Measurements from ENCODE around the gene BAZ2A. TPM values are rescaled to one million over a fixed set of nuclear protein-coding genes. Genes with fewer than 3 reads are reported as not detected.

Gene BAZ2A
- total RNA-seq, 2 donors from 2014 or later, result 48.7 to 143 TPM

- TF ChIP-seq POLR2A (IDR thresholded peaks at IDR 0.05), result no peak
- TF ChIP-seq, protein P1, sequence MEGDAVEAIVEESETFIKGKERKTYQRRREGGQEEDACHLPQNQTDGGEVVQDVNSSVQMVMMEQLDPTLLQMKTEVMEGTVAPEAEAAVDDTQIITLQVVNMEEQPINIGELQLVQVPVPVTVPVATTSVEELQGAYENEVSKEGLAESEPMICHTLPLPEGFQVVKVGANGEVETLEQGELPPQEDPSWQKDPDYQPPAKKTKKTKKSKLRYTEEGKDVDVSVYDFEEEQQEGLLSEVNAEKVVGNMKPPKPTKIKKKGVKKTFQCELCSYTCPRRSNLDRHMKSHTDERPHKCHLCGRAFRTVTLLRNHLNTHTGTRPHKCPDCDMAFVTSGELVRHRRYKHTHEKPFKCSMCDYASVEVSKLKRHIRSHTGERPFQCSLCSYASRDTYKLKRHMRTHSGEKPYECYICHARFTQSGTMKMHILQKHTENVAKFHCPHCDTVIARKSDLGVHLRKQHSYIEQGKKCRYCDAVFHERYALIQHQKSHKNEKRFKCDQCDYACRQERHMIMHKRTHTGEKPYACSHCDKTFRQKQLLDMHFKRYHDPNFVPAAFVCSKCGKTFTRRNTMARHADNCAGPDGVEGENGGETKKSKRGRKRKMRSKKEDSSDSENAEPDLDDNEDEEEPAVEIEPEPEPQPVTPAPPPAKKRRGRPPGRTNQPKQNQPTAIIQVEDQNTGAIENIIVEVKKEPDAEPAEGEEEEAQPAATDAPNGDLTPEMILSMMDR (IDR thresholded peaks at IDR 0.05), result no peak
- TF ChIP-seq POLR2AphosphoS5 (IDR thresholded peaks at IDR 0.05), result no peak
- H3K9me3 ChIP-seq, result no peaks in the 10 kb centered on the region
- intact Hi-C loops (cut with DNase I), result loop anchor here (5.0 to 10.0 kb wide), 3 partner anchors 41 to 452 kb away; partner anchors contain the start of genes NAB2 and NACA
- peak overlapping the region in 1 of 2 donors; percentile 85 for H3K4me3 ChIP-seq
- H3K27me3 ChIP-seq (replicated peaks; ENCODE audit: insufficient read depth), result no peaks in the 10 kb centered on the region
- H3K27ac ChIP-seq, result peak overlapping the region; percentile 98
- 40% methylated on average over 4 of the region's 4 CpGs for WGBS
- no peak for DNase-seq (ENCODE audit: low spot score)
- H3K36me3 ChIP-seq, result peaks cover 0 to 2% of the 10 kb centered on the region in 2 donors
- H3K4me1 ChIP-seq (replicated peaks), result peaks cover 26% of the 10 kb centered on the region
Measured at GRCh38 chr12:56632701-56633467, 2.8 kb upstream of the BAZ2A start.

GRCh38 chr12:56631790-56632700 lies 1.9 kb upstream of the BAZ2A start:
- peak overlapping the region; percentile 98 for H3K27ac ChIP-seq
- H3K9me3 ChIP-seq, result no peaks in the 10 kb centered on the region
- no peaks in the 10 kb centered on the region for H3K36me3 ChIP-seq
- H3K4me1 ChIP-seq (replicated peaks), result peaks cover 21% of the 10 kb centered on the region
- intact Hi-C loops (cut with DNase I), result loop anchor here (5.0 to 10.0 kb wide), 3 partner anchors 40 to 453 kb away; partner anchors contain the start of genes NAB2 and NACA
- TF ChIP-seq POLR2AphosphoS5 (IDR thresholded peaks at IDR 0.05) (peak; percentile 84), POLR2A (IDR thresholded peaks at IDR 0.05) (peak; percentile 57)
- TF ChIP-seq, protein P1 (IDR thresholded peaks at IDR 0.05), result no peak
- H3K27me3 ChIP-seq (replicated peaks; ENCODE audit: insufficient read depth), result no peaks in the 10 kb centered on the region
- WGBS, result 3% methylated on average over 13 of the region's 13 CpGs
- H3K4me3 ChIP-seq, result peak overlapping the region in 1 of 2 donors; percentile 14
- peak; percentile 88 for DNase-seq (ENCODE audit: low spot score)

- TF ChIP-seq POLR2A (IDR thresholded peaks at IDR 0.05) (no peak), POLR2AphosphoS5 (IDR thresholded peaks at IDR 0.05) (no peak)
- TF ChIP-seq, protein P1 (IDR thresholded peaks at IDR 0.05), result no peak
- no peaks in the 10 kb centered on the region for H3K36me3 ChIP-seq
- H3K4me1 ChIP-seq (replicated peaks), result peaks cover 21% of the 10 kb centered on the region
- under 1% methylated on average over 43 of the region's 46 CpGs for WGBS
- H3K27ac ChIP-seq, result peak overlapping the region; percentile 98
- H3K9me3 ChIP-seq, result no peaks in the 10 kb centered on the region
- DNase-seq (ENCODE audit: low spot score), result no peak
- no peaks in the 10 kb centered on the region for H3K27me3 ChIP-seq (replicated peaks; ENCODE audit: insufficient read depth)
- intact Hi-C loops (cut with DNase I), result loop anchor here (5.0 to 10.0 kb wide), 3 partner anchors 37 to 455 kb away; partner anchors contain the start of genes NAB2 and NACA
- peak overlapping the region; percentile 99 for H3K4me3 ChIP-seq
Measured at GRCh38 chr12:56629459-56630179, 507 bp downstream of the BAZ2A start.

GRCh38 chr12:56628671-56629458 lies 1.3 kb downstream of the BAZ2A start:
- DNase-seq (ENCODE audit: low spot score), result peak; percentile 65
- intact Hi-C loops (cut with DNase I), result no loop called here
- Histone ChIP-seq H3K36me3 (no peaks in the 10 kb centered on the region), H3K9me3 (no peaks in the 10 kb centered on the region), H3K27ac (peak overlapping the region; percentile 98), H3K4me3 (peak overlapping the region; percentile 99), H3K27me3 (replicated peaks; ENCODE audit: insufficient read depth) (no peaks in the 10 kb centered on the region), H3K4me1 (replicated peaks) (peaks cover 21% of the 10 kb centered on the region)
- TF ChIP-seq, protein P1 (IDR thresholded peaks at IDR 0.05), result no peak
- no peak for TF ChIP-seq POLR2A (IDR thresholded peaks at IDR 0.05)
- TF ChIP-seq POLR2AphosphoS5 (IDR thresholded peaks at IDR 0.05), result peak; percentile 74
- WGBS, result under 1% methylated on average over 18 of the region's 18 CpGs

Data from prostate gland (tissue), 2 donors.